Upper lobe of left lung (tissue), 4 donors: ENCODE data around the gene MARK3.

Source experiments
- POLR2A ChIP-seq, 4 donors: fragments of 450-650 bp; IDR thresholded peaks; one replicate each; pipeline ENCODE4 v1.5.1; 2016 to 2017; ENCODE audit warnings: antibody characterized with exemption in 4 of 4, mild to moderate bottlenecking in 2 of 4
- POLR2AphosphoS5 ChIP-seq, 2 donors: sonication (generic); formaldehyde crosslinking; IDR thresholded peaks; one replicate each; pipeline ENCODE4 v1.5.1; 2017; ENCODE audit warnings: antibody characterized with exemption in 2 of 2
- TF ChIP-seq, protein P1 (sequence below), 6 experiments: fragments of 450-650 bp in 4 of 6; fragments of 200-600 bp in 2 of 6; sonication (generic) in 2 of 6; IDR thresholded peaks; one replicate each; pipeline ENCODE4 v1.5.1; 2016 to 2019; ENCODE audit warnings: antibody characterized with exemption in 6 of 6

DNA sequence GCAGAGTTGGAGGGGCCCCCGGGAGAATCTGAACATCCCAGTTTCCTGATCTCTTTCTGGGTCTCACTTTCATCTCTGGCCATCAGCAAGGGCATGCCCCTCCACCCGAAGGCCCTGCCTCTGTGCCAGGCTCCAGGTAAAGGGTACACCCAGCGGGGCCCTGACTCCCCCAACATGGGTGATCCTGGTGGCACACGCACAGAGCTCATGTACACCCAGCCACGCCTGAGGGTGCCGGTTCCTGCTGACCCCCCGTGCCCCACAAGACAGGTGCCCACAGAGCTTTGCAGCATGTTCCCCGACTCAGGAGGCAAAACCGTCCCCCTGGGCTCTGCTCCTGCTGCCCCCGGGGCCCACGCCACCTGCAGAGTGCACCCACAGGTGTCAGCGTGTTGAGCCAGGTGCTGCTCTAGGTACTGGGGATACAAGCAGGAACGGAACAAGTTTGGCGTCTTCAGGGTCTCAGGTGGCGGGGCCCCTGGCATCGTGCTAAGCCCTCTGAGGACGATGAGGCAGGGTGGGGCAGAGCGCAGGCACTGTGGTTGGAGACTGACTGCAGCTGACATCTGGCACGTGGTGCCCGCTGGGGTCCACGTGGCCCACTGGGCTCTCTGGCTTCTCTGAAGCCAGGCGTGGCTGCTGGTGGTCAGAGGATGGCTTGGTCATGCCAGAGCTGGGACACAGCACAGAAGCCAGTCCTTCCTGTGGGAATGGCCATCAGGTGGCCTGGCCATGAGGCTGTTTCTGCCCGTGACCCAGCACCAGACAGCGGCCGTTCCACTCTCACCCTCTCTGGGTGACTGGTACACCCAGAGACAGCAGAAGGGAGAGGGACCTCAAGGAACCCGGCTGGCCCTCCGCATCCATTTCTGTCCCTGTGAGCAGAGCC is 163.5 kb downstream of the MARK3 start:
- TF ChIP-seq, protein P1, sequence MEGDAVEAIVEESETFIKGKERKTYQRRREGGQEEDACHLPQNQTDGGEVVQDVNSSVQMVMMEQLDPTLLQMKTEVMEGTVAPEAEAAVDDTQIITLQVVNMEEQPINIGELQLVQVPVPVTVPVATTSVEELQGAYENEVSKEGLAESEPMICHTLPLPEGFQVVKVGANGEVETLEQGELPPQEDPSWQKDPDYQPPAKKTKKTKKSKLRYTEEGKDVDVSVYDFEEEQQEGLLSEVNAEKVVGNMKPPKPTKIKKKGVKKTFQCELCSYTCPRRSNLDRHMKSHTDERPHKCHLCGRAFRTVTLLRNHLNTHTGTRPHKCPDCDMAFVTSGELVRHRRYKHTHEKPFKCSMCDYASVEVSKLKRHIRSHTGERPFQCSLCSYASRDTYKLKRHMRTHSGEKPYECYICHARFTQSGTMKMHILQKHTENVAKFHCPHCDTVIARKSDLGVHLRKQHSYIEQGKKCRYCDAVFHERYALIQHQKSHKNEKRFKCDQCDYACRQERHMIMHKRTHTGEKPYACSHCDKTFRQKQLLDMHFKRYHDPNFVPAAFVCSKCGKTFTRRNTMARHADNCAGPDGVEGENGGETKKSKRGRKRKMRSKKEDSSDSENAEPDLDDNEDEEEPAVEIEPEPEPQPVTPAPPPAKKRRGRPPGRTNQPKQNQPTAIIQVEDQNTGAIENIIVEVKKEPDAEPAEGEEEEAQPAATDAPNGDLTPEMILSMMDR (IDR thresholded peaks at IDR 0.05) = no peak
- TF ChIP-seq POLR2A (IDR thresholded peaks at IDR 0.05) (no peak), POLR2AphosphoS5 (IDR thresholded peaks at IDR 0.05) (no peak)
